ENCODE results near the gene MALRD1.

The MALRD1 gene

DNA sequence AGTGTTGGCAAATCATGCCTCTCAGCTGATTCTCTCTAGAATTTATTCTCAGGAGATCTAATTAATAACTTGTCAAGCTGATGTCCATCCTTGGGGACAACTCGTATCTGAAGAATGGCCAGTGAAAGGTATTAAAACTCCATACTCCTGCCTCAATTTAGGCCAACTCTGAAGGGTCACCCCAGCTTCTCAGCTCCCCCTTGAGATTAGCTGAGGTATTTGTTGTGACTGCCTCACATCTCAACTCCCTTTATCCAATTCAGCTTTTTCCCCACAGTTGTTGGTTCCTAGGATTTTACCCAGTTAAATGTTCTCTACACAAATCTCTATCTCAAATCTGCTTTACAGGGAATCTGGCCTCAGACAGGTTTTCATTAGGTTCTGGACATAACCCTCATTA, 182.4 kb downstream of the MALRD1 start:
- DNase-seq (ENCODE audit: low spot score): no peak

DNA sequence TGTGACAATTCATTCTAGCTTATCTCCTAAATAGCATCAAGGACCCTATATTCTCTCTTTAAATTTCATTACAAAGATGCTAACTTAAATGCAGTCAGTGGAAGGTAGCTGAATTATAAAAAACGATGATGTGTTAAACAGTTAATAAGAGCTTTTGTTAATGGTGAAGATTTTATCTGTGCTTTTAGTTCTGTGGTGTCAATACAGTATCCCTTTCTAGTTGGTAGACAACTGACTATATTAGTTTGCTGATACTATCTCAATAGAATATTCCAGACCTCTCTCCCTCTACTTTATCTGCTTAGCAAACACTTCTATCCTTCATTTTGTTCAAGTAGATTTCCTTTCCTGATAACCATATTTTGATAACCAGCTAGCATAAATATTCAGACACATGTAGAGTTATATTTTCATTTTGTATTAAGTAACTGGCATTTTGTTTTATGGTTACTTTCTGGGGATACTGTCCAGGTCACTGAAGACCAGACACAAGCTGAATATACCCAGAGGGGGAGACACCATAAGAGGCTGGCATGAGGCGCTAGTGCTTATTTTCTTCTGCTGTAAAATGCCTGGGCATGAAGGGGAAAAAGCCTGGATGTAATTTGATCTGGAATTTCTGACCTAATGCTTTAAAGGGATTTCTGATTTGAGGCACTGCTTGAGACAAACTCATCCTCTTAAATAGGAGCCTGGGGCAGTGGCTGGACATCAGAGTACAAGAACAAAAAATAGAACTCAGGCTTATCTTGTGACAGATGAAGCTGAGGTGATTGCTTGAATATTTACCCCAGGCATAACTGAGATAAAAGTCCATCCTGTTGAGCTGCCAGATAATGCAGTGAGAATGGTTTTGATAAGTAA, 197.5 kb downstream of the MALRD1 start:
- no peak for DNase-seq (ENCODE audit: low spot score)

DNA sequence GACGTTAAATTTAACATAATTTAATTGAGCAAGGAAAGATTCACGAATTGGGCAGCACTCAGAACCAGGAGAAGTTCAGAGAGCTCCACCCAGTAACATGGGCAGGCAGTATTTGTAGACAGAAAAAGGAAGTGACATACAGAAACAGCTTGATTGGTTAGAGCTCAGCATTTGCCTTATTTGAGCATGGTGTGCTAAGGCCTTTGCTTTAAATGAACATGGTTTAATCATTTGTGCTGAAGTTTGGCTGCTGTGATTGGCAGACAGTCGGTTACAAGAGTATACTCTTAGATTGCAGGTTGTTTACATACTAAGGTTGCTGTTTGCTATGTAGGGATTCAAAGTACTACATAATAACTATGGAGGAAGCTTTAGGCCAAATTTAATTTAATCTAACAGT, 199.2 kb downstream of the MALRD1 start:
- DNase-seq (ENCODE audit: low spot score): no peak

DNA sequence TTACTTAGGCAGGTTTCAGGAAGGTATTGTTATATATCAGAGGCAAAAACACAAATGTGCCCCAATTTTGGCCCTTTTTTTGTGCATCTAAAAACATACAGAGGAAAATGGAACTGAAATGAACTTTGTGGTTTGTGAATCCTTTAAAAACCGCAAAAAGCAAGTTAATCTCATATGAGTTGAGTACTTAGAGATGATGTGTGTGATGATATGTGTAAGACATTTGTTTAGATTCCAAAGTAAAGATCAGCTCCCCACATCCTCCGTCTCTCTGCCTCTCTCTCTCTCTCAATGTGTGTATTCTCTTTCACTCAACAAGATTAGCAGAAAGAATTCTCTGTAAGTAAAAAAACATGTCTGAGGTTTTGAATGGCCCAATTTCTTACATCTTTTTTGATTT, 201.9 kb downstream of the MALRD1 start:
- no peak for DNase-seq (ENCODE audit: low spot score)

DNA sequence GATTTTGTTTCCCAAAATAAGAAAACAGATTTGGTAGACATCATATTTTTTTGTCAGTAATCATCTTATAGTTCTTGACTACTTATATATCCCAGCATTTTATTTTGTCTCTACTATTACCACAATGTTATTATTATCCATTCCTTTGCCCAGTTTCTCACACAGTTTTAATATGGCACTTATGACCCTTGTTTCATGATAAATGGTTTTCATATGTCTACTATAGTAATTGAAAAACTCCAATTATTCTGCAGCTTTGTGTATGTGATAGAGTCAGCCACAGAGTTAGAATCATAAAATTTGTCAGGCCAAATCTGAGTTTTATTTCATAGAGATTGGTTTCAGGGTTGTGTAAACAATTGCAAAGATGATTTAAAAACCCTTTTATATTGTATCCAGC, 203.9 kb downstream of the MALRD1 start:
- no peak for DNase-seq (ENCODE audit: low spot score)

DNA sequence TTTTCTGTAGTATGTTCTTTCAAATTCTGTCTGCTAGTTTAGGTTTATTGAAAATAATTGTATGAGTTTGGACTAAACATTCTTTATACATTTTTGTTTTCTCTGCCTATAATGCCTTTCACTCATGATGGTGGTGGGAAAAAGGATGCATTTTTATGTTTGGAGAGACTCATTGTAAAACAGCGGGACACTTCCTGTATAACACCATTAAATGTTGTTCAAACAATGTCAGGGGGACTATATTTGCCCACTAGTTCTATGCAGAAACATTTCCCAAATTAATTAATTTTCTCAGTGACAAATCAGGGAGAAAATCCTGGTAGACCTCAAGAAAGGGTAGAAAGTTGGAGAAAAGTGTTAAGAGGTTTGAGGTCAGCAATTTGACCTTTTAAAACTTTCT, 207.7 kb downstream of the MALRD1 start:
- DNase-seq (ENCODE audit: low spot score): no peak

DNA sequence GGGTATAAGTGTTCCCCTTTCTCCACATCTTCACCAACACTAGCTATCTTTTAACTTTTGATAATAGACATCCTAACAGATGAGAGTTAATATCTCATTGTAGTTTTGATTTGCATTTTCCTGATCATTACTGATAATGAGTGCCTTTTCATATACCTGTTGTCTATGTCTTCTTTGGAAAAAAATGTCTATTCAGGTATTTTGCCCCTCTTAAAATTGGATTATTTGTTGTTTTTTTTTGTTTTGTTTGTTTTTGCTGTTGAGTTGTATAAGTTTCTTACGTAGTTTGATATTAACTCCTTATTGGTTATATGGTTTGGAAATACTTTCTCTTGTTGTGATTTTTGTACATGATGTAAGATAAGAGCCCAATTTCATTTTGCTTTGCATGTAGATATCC, 214.7 kb downstream of the MALRD1 start:
- DNase-seq (ENCODE audit: low spot score): no peak

DNA sequence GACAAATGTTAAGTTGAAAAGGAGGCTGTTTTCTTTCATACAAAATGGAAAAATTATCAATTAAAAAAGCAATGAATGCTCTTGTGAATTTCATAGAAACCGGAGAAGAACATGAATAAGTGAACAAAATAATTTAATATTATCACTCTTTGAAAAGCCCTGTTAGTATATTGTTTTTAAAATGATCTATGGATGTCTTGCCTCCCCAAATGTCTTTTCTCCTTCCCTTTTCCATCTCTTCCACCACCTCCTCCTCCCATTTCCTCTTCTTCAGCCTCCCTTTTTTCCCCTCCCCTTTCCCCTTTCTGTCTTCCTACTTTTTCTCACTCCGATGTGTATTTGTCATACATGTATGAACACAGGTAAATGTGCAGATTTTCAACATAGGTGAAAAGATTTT, 234.7 kb downstream of the MALRD1 start:
- no peak for DNase-seq (ENCODE audit: low spot score)

DNA sequence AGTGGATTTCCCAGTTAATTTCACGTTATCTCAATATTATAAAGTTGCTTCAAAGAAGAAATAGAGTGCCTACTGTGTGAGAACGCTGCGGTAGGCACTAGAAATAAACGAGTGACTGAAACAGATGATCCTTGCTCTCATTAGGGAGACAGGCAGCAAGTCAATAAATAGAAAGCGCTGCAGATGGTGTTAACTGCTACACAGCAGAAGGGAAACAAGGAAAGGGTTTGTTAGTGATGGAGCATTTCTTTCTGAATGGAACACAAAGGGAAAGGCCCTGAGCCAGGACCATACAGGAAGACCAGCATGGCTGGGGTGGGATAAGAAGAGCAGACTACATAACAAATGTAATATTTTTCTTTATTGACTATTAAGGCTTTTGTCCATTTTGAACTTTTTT, 235.2 kb downstream of the MALRD1 start:
- DNase-seq (ENCODE audit: low spot score): peak; percentile 16

DNA sequence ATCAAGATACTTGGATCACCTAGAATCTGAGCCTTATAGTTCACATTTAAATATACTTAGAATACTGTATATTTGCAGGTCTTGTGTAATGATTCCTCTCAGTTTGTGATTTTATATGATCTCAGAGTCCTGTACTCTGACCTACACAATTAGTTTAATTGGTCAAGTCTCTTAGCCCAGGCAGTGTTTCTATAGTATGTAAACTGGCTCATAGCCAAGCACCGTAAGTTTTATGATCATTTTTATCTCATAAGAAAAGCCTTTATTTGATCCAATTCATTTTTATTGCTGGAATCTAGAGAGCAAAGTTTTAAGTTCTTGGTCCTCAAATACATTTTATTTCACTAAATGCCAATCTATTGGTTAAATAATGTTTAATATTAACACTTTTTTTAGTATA, 242.2 kb downstream of the MALRD1 start:
- DNase-seq (ENCODE audit: low spot score): no peak

DNA sequence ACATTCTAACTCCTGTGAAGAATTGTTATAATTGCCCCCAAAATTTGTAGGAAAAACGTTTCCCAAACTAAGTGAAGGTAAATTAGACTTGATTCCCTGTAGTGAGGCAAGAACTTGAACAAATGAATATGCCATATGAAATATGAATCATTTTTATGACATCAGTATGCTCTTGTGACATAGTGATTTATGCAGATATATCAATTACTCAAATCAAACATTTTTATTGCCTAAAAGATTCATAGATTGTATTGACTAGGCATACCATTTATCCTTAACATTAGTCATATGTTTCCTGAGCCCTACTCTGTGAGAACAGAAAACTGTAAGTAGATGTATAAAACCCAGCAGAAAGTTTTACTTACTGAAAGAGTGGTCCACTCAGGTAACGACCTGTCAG, 245.6 kb downstream of the MALRD1 start:
- no peak for DNase-seq (ENCODE audit: low spot score)

DNA sequence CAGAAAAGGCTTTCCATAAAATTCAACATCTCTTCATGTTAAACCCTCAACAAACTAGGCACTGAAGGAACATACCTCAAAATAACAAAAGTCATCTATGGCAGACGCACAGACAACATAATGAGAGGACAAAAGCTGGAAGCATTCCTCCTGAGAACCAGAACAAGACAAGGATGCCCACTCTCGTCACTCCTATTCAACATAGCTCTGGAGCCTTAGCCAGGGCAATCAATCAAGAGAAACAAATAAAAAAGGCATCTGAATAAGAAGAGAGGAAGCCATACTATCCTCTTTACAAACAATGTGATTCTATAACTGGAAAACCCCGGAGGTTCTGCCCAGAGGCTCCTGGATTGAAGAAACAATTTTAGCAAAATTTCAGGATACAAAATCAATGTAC, 251.0 kb downstream of the MALRD1 start:
- no peak for DNase-seq (ENCODE audit: low spot score)

DNA sequence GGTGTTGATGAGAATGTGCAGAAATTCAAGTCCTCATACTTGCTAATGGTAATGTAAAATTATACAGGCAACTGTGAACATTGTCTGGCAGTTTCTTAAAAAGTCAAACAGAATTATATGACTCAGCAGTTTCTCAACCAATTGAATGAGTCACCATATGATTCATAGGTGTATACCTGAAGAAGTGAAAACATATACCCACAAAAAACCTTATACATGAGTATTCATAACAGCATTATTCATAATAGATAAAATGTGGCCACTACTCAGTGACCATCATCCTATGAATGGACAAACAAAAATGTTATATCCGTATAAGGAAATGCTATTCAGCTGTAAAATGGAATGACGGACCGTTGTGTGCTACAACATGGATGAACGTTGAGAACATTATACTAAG, 253.5 kb downstream of the MALRD1 start:
- no peak for DNase-seq (ENCODE audit: low spot score)

DNA sequence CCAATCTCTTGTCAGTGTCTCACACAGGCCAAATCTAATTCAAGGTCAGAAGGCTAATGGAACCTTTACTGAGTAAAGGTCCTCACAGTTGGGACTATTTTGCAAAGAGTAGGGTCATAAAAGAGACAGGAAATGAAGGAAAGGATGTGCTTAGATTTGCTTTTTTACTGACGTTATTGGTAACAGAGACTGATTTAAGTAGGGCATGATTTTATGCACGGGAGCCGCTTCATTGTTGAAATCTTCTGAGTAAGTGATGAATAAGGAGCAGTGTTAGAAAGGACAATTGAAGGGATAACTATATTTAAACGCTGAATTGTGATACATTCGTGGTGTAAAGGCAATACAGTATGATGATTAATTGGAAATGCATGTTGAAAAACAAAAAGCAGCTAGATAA, 261.5 kb downstream of the MALRD1 start:
- no peak for DNase-seq (ENCODE audit: low spot score)

DNA sequence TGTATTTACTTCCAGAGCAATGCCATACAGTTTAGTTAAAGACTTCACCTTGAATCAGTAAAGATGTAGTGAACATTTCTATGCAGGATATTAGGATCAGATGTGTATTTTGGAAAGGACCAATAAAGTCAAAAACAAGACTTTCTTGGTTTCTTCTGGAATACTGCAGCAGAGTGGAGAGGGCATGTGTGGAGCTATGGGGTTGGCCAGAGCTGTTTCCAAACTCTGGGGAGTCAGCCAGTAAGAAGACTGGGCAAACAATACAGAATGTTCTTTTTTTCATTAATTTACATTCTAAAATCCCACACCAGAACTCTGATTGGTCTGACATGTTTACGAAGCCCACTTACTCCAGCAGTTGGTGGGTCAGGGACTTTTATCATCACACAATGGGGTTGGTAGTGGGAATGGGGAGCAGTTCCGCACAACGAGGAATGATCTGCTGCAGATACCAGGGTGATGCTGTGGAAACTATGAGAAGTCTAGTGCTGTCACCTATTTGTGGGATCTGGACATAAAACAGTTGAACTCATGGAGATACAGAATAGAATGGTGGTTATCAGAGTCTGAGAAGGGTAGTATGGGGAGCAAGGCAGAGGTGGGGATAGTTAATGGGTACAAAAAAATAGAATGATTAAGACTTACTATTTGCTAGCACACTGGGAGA, 267.7 kb downstream of the MALRD1 start:
- no peak for DNase-seq (ENCODE audit: low spot score)

DNA sequence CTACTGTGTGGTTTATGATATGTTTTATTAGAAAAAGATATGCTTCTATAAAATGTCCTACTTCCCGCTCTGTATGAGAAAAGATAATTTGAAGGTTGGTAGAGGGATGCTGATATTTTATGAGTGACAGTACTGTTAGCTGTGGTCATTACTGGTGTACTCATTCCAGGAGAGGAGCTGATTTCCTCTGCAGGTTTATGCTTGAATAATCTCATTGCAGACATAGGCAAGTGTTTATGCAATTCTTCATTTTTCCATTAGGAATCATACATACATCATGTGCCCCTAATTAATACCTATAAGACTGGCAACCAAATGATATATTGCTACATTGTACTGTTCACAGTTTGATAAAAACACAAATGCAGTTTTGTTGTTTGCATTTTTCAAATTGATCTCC, 269.4 kb downstream of the MALRD1 start:
- no peak for DNase-seq (ENCODE audit: low spot score)

DNA sequence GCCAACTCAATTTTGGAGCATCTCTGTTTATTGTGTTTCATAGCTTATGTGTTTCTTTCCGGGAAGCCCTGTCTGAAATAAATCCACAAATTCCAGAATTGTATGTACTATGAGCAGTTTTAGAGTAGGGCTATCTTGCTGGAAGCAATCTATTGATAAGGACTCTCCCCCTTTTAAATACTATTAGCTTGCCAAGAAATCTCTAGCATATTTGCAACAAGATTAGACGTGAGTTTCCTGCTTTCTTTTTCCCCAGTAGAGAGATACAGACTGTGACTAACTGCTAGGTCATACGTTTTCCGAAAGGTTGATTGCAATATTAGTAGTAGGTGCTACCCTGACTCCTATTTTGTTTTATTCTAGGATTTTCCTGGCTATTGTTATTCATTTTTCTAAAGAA, 277.0 kb downstream of the MALRD1 start:
- no peak for DNase-seq (ENCODE audit: low spot score)

DNA sequence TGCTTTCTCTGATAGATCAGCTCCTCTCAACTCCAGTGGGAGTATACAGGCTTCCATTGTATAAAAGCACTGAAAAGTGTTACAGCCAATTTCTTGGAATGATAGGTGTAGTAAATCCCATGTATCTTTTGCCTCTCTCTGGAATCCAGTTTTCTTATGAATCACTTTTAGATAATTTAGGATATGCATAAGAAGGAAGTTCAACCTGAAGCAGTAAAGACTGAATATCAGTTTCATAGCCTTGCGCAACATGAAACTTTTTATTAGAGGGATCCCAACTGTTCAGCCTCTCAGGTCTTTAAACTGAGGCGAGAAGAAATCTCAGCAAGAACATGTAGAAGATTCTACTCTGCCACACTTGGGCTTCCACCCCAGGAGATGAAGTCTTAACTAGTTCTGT, 280.0 kb downstream of the MALRD1 start:
- DNase-seq (ENCODE audit: low spot score): no peak

DNA sequence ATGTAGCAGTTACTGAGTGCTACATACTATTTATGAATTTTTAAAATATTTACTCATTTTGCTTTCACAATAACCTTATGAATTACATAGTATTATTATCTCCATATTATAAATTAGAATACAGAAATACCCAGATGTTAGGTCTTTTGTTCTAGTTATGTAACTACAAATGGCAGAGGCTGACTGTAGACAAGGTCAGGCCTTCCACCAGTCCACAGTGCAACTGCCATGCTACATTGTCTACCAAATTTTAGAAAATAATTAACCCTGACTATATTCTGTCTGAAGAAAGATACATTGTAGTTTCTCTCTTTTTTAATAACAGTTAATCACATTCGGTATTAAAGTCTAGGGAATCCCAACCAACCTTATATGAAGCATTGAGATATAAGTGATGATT, 280.9 kb downstream of the MALRD1 start:
- DNase-seq (ENCODE audit: low spot score): no peak

DNA sequence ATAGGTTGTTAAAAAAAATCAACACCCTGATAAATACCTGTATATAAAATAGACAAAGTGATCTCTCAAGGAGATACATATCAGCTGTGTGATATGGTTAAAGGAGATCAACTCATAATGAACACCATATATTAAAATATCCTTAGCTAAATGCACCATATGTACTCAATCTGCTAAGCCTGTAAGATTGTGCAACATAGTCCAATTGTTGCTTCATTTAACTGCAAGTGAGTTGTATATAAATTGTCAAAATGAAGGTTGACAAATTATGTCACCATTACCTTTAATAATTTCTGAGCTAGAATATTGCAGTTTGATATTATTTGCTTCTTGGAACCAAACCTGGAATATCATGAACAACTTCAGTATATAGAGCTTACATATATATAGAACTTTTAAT, 283.7 kb downstream of the MALRD1 start:
- DNase-seq (ENCODE audit: low spot score): no peak

DNA sequence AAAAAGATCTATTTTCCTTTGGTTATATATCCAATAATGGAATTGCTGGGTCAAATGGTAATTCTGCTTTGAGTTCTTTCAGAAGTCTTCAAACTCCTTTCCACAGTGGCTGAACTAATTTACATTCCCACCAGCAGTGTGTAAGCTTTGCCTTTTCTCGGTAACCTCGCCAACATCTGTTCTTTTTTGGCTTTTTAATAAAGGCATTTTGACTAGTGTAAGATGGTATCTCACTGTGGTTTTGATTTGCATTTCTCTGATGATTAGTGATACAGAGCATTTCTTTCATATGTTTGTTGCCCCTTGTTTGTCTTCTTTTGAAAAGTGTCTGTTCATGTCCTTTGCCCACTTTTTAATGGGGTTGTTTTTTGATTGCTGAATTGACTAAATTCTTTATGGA, 285.0 kb downstream of the MALRD1 start:
- DNase-seq (ENCODE audit: low spot score): no peak

DNA sequence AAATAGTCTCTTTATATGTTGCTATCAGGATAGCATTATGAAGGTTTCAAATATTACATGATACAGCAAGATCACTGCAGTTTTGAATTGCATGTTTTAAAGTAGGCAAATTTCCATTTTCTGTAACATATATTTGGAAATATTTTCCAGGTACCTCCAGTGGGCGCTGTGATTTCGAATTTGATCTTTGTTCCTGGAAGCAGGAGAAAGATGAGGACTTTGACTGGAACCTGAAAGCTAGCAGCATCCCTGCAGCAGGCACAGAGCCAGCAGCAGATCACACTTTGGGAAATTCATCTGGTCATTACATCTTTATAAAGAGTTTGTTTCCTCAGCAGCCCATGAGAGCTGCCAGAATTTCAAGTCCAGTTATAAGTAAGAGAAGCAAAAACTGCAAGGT, 299.0 kb downstream of the MALRD1 start:
- no peak for DNase-seq (ENCODE audit: low spot score)

DNA sequence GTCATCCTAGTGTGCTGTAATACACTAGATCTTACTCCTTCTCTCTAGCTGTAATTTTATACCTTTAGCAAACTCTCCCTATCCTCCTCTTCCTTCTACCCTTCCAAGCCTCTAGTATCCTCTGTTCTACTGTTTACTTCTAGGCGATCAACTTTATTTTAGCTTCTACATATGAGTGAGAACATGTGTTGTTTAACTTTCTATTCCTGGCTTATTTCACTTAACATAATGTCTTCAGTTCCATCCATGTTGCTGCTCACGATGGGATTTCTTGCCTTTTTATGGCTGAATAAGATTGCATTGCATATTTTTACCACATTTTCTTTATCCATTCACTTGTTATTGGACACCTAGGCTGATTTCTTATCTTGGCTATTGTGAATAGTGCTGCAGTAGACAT, 318.6 kb downstream of the MALRD1 start:
- no peak for DNase-seq (ENCODE audit: low spot score)

DNA sequence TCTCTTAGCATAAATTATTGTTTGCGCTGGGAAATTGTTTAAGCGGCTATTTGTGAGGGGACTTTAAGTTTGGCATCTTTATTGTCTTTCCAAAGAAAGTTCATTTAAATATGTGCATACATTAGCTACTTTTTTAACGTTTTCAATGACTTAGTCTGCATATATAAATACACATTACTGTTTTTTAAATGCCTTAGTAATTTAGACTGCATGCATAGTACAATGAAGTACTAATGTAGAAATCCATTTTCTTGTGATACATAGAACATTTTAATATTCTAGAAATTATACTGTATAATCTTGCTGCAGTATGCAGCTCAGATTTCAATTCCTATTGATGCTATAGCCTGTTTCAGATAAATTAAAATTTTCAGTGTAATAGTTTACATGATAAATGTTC, 325.4 kb downstream of the MALRD1 start:
- no peak for DNase-seq (ENCODE audit: low spot score)
